ENCODE data around the gene ADGRG6. TPM values are rescaled to one million over a fixed set of nuclear protein-coding genes. Genes with fewer than 3 reads are reported as not detected.
"Not testable (repeated sequence)": the region's sequence is repeated elsewhere in the genome, so short reads cannot be mapped to it uniquely, and the experiment has no call there.

ADGRG6 gene
- total RNA-seq, 1 donor from 2014 or later: 145 TPM

DNA sequence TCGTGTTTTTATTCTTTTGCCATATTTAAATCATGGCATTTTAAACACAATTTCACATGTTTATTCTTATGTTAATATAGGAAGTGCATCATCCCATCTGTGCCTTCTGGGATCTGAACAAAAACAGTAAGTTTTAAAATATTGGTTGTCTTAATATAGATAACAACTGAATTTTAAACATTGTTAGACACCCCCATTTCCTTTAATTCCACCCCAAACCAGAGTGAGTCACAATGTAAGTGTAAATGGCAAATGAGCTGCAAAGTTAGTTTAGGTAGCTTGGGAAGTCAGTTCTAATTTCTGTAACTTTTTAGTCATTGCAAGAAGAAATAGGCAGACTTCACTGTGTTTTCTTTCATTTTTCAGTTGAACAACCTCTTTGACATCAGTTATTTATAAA is 108.0 kb downstream of the ADGRG6 start:
- DNase-seq (ENCODE audit: low spot score): no peak

DNA sequence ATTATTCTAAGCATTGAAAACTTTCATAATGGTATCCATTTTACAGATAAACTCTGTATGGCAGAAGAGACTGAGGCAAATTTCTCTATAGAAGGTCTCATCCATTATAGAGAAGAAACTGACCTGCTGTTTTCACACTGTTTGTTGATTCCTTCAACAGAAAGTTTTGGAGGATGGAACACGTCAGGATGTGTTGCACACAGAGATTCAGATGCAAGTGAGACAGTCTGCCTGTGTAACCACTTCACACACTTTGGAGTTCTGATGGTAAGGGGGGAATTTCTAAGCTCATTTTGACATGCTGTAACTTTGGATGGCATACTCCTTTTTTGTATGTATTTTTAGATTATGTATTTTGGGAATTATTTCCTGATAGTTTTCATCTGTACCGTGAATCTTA is 109.3 kb downstream of the ADGRG6 start:
- DNase-seq (ENCODE audit: low spot score): no peak

DNA sequence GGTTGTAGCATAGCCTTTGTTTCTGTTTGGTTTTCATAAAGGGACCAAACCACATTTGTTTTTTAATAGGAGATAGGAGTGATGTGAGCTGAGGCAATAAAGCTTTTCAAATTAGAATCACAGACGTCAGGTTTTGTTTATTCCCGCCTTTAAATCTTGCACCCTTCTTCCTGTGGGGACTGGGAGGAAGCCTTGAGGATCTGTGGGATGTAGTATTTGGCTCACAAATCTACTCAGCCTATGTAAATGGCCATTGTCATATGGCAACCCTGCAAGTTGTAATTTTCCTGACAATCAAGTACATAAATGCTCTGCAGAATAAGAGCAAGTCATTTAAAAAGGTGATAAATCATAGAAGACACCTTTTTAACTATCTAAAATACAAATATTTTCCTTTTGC is 110.4 kb downstream of the ADGRG6 start:
- DNase-seq (ENCODE audit: low spot score): no peak

DNA sequence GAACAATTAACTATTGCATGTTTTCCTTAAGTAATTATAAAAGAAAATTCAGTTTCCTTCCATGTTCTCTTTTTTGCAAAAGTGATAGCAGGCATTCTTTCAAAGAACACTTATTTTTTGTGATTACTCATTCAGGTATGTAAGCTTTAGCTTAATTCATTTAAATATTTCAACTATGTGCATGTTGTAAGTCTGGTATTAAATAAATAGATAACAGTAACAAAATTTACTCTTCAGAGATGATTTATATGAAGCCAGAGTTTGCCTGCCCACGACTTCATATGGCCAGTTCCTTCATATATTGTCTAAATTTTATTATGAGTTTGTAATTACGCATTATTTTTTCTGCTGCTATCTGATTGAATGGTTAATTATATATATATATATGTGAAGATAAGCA is 110.9 kb downstream of the ADGRG6 start:
- no peak for DNase-seq (ENCODE audit: low spot score)

DNA sequence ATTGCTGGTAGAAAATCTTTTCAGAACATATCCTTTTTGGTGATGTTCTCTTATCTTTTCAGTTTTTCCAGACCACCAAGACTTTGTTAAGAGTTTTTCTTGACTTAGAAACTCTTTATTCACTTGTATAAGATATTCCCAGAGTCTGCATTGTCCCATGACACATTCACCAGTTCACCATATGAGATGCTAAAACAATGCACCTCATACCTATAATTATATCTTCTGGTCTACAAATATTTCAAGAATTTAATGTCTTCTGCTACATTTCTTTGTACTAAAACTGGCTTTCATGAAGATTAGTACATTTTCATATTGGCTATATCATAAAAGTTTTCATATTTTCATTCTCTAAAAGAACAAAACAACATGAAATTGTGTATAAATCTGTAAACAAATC is 111.3 kb downstream of the ADGRG6 start:
- DNase-seq (ENCODE audit: low spot score): no peak

DNA sequence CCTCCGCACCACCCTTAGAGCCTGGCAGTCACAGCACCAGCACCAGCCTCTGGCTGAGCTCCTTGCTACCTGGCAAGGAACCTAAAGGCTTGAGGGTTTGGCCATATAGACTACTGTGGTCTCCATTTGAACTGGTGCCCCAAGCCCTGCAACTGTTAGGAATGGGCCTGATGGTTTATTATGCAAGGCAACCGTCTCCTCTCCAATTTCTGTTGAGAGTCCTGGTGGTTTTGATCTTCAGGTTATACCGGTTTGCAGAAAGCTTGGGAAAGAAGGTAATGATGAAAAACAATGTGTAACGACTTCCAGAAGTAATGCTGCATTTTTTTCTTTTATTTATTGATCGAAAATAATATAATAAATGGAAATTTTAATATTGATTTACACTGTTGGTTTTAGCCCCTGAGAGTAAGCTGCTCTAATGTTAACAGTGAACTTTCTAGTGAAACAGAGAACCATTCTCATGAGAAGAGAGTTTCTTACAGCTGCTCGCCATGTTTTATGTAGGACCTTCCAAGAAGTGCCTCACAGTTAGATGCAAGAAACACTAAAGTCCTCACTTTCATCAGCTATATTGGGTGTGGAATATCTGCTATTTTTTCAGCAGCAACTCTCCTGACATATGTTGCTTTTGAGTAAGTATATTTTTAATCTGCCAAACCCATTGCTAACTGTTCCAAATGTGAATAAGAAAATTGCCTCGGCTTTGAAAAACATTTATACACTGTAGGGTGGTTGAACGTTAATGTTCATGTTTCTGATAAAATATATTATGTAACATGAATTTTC is 112.8 kb downstream of the ADGRG6 start:
- DNase-seq (ENCODE audit: low spot score): no peak

DNA sequence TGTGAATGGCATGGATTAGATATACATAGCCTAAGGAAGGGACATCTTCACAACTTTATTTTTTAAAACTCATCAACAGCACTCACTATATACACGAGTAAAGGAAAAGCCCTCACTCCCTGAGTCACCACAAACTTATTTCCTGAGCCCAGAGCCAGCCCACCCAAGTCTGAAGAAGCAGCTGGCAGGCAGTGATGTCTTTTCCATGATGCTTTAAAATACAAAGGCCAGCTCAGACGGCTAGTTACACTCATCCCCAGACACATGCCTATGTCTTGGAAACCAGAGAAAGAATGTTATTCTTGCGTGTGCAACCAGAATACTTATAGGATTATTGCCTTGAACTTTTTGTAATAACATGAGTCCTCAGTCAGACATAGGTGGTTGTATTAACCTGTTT is 114.4 kb downstream of the ADGRG6 start:
- no peak for DNase-seq (ENCODE audit: low spot score)

DNA sequence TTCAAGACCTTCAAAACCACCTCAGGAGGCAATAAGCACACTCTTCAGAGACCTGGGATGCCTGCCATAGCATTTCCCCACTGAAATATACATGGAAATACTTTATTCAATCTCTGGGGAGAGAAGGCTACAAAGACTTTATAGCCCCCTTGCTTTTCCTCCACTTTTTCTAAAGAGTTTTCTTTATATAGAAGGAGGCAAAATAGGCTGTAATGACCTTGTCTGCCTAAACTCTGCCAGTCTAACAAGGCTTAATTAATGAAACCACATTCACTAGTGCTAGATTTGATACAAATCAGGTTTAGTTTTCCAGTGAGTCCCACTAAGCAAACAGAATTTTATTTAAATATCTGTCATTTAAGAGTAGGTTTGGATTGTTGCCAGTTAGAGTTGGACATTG is 114.9 kb downstream of the ADGRG6 start:
- no peak for DNase-seq (ENCODE audit: low spot score)

DNA sequence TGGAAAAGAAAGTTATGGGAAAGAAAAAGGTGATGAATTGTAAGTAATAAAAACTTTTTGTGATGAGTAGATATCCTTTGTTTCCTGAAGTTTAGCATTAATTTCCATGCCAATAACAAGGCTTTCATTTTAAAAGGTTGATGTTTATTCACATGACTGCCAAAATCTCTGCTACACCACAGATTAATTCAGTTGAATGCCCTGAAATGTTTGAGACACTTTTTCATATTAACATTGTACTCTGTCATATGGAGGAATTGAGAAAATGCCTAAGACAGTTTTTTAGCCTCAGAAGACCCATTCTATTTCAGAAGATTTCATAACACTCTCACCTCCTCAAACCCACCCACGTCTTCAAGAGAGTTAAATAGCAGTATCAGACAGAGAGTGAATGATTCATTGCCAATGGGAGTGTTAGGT is 115.5 kb downstream of the ADGRG6 start:
- DNase-seq (ENCODE audit: low spot score): no peak

DNA sequence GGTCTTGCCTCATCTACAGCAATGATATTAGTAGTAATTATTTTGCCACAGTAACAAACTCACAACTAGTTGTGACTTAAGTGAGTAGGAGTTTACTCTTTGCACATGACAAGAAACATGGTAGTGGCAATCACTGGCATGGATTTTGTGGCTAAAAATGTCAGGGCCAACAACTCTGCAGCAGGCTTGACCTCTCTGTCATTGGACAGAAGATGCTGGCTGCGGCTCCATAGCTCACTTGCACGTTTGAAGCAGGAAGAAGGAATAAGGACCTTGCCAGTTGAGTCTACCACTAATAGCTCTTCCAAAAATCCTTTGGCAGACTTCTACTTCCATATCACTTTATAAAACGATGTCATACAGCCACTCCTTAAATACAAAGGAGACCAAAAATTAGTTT is 117.3 kb downstream of the ADGRG6 start:
- no peak for DNase-seq (ENCODE audit: low spot score)

DNA sequence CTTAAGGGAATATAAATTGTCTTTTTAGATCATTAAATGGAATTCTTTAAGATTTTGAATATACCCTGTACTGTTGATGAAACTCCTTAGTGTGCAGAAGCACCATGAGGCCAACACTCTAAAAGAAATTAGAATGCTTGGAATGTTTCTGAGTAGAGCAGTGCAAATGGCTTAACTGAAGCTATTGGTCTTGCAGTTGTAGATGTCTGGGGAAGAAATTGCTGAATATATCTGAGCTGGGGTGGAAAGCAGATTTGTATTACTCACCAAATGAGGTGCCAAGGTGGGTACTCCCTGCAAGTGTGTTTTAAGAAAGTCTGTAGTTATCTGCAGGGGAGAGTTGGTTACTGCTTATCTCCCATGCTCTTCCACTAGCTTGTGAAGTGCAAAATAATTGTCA is 119.0 kb downstream of the ADGRG6 start:
- no peak for DNase-seq (ENCODE audit: low spot score)

DNA sequence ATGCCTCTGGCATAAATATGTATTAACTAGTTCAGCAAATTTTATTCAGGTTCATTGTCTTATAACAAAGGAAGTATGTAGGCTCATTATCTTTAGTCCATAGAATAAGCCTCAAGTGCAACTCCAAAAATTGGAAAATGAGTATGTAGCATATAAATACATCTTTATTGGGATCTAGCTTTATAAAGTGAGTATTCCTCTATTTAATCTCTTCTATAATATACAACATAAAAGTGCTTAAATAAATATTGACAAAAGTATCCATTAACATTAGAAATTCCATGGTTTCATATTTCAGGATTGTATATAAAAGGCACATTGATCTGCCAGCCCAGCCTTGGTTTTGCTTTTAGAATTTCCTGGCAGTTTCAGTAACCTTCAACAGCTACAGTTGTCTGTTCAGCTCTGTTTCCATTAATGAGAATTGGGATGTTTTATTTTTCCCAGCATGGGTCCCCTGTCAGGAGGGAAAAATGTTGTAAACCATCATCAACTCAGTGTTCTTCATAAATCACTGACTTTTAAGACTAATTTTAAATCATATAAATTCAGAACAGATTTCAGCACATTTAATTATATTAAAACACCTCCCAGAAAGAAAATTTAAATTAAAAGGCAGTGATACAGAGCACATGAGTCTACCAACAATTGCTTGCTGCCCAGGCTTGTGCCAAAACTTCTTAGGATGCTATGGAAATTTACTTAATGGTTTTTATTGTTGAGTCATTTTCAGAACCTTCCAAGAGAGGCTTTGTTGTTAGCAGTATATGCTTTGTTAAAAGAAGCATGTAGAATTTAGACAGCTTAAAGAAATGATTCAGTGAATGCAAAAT is 119.7 kb downstream of the ADGRG6 start:
- DNase-seq (ENCODE audit: low spot score): no peak

DNA sequence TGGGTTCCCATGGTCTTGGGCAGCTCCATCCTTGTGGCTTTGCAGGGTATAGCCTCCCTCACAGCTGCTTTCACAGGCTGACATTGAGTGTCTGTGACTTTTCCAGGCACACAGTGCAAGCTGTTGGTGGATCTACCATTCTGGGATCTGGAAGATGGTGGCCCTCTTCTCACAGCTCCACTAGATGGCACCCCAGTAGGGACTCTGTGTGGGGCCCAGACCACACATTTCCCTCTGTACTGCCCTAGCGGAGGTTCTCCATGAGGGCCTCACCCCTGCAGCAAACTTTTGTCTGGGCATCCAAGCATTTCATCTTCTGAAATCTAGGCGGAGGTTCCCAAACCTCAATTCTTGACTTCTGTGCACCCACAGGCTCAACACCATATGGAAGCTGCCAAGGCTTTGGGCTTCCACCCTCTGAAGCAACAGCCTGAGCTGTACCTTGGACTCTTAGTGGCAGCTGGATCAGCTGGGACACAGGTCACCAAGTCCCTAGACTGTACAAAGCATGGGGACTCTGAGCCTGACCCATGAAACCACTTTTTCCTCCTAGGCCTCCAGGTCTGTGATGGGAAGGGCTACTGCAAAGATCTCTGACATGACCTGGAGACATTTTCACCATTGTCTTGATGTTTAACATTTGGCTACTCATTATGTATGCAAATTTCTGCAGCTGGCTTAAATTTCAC is 124.8 kb downstream of the ADGRG6 start:
- DNase-seq (ENCODE audit: low spot score): not testable (repeated sequence)

DNA sequence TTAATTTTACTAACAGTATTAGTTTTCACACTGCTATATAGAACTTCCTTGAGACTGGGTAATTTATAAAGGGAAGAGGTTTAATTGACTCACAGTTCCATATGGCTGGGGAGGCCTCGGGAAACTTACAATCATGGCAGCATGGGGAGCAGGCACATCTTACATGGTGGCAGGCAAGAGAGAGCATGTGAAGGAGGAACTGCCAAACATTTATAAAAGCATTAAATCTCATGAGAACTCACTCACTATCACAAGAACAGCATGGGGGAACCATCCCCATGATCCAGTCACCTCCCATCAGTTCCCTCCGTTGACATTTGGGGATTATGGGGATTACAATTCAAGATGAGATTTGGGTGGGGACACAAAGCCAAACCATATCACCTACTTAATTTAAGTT is 126.7 kb downstream of the ADGRG6 start:
- not testable (repeated sequence) for DNase-seq (ENCODE audit: low spot score)

DNA sequence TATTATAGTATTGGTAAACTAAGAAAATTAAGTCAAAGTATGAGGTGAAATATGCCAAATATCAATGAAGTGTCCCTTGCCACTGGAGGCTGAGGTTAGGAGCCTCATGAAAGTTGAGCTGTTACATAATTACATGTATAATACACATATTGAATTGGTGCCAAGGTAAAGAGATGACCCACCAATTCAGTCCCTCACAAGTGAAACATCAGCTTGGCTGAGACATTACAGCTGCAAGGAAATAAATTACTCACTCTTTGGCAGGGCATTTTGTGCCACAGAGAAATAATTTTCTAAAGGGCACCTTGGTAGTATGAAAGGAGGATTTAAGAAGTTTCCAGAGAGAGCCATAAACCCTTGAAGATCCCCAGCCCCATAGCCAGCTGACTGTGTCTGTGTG is 127.4 kb downstream of the ADGRG6 start:
- no peak for DNase-seq (ENCODE audit: low spot score)

DNA sequence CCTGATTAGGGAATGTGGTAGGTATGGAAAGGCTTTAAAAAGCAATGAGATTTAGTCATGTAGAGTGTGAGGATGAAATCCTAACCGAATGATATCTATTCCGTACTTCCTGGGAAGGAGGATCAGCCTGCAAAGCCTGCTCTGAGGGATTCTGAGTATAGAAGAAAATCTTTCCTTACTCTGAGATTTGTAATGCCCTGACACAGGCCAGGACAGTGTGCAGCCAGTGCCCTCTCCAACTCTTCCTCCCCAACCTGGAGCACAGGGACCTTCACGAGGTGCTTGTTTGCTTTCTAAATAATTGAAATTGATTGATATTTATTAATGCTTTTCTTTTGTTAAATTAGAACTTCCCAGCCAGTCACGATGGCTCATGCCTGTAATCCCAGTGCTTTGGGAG is 131.6 kb downstream of the ADGRG6 start:
- no peak for DNase-seq (ENCODE audit: low spot score)

DNA sequence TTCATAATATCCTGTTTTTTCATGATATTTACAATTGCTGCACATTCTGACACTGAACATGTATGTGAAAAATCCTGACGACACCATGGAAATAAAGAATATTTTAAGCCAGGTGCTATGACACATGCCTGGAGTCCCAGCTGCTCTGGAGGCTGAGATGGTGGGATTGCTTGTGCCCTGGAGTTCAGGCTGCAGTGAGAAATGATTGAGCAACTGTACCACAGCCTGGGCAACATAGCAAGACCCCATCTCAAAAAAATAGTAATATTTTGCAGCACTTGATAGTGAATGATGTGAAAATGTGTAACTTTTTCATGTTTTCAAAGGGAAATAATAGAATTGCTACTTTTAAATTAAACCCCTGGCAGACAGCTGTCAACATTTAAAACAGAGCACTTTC is 137.1 kb downstream of the ADGRG6 start:
- no peak for DNase-seq (ENCODE audit: low spot score)

DNA sequence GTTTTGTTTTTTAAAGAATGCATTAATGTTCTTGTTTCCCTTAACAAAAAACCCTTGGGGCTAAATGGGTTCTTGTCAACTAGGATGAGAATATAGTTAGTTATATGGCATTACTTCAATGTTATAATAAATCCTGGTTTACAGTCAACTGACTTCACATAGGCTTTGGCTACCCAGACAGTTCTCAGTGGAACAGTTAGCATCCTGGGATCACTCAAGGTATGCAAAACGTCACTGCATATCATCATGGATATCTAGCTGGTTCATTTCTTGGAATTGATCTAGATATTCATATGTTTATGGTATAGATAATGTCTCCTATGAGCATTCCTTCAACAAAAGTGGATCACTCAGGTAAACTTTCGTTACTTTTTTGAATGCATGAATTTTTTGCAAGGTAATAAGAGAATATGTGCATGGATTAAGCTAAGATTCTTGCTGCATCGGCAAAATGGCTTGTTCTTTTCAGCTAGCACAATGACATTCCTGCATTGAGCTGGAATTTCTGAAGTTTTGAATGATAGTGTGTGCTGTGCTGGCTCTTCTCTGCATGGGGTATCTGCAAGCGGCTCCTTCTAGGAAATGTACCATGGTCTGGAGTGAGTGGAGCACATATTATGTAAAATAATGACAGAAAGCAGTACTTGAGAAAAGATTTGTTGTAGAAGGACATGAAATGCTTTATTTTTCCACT is 138.9 kb downstream of the ADGRG6 start:
- no peak for DNase-seq (ENCODE audit: low spot score)

DNA sequence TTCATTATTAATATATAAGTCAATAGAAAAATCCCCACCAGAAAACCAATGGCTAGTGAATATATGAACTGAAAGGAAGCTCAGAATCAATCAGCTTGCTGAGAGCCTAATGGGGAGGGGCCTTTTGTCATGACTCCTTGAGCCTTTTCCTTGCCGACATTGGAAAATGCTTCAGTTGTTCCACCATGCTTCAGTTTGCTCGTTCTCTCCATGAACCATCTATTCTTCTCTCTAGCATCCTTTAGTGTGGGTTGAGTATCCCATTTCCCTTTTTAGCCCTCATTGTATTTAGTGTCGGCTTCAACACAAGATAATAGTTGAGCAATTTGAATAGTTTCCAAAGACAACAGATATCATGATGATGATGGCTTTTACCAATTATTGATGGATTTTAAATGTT is 139.9 kb downstream of the ADGRG6 start:
- DNase-seq (ENCODE audit: low spot score): no peak

DNA sequence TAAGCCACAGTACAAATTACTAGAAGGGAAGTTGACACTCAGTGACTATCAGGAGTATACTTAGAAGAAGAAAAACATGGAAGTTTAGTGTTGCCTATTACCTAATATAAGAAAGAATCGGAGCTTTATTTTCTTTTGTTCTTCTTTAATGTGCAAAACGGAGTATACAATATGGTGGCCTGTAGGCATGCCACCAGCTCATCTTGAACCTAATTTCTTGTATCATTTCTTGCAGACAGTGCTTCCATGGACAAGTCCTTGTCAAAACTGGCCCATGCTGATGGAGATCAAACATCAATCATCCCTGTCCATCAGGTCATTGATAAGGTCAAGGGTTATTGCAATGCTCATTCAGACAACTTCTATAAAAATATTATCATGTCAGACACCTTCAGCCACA is 141.3 kb downstream of the ADGRG6 start:
- no peak for DNase-seq (ENCODE audit: low spot score)

DNA sequence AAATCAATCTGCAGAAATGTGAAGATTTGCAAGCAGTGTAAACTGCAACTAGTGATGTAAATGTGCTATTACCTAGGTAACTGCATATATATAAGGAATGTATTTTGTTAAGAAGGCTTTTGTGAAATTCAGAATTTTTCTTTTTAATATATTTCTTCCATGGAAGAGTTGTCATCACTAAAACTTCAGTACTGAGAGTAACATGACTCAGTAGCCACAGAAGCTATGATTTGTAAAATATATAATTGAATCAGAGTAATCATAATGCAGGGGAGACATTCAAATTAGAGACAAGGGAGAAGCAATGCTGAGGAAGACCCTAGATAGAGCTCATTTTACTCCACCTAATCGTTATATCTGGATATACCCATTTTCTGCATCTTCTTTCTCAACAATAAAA is 141.7 kb downstream of the ADGRG6 start:
- DNase-seq (ENCODE audit: low spot score): no peak

DNA sequence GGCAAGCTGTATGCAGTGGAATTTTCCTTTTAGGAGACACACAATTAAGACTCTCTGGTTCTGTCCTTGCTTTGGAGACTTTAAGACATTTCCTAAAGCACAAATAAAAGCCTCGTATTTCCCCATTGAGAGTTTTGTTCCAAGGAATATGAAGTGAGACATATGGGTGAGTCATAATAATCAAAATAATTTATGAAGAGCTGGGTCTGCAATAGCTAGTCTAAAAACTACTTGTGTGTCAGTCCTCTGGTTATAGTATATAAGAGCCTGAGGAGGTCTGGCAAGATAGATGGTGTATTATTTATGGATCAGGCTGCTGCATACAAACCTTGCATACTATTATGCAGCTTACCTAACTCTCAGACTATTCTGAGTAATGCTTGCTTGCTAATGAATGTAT is 142.6 kb downstream of the ADGRG6 start:
- no peak for DNase-seq (ENCODE audit: low spot score)

Measured in ureter (tissue), 1 donor.